Measurements from ENCODE around the gene AOC3. TPM values are rescaled to one million over a fixed set of nuclear protein-coding genes. Genes with fewer than 3 reads are reported as not detected.

Gene AOC3
- total and polyA plus RNA-seq, 2 of the 13 experiments (the other 11 are each of a cell fraction or from before 2014, with no cell fraction given), result 8.7 to 51.7 TPM

DNA sequence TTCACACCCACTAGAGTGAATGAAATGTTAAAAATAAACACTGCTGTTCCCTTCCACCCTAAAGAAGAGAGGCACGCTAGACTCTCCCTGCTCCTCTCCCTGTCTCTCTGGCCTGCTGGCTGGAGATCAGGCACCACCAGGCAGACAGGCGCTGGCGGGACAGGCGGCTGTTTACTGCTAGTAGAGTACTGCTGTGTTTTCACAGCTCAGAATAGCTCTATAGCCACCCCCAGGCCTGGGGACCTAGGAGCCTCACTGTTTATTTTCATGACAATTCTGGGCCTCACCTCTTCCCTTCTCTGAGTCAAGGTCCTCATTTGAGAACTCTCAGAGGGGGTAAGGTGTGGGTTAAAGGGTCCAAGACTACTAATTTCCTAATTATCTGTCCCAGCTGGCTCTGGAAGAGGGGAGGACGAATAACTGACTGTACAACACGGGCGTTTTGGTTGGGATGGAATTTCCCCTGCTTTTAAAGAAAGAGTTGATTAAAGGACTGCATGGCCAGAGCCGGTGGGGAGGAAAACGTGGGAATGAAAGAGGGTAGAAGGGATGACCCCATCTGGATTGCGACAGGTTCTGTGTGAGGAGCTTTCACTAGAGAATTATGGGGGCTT is 40.6 kb downstream of the AOC3 start (continued):
- TF ChIP-seq, protein P1, sequence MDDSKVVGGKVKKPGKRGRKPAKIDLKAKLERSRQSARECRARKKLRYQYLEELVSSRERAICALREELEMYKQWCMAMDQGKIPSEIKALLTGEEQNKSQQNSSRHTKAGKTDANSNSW (CRISPR knock-in tag; IDR thresholded peaks at IDR 0.05; ENCODE audit: borderline replicate concordance), result no peak
- TF ChIP-seq, protein P2, sequence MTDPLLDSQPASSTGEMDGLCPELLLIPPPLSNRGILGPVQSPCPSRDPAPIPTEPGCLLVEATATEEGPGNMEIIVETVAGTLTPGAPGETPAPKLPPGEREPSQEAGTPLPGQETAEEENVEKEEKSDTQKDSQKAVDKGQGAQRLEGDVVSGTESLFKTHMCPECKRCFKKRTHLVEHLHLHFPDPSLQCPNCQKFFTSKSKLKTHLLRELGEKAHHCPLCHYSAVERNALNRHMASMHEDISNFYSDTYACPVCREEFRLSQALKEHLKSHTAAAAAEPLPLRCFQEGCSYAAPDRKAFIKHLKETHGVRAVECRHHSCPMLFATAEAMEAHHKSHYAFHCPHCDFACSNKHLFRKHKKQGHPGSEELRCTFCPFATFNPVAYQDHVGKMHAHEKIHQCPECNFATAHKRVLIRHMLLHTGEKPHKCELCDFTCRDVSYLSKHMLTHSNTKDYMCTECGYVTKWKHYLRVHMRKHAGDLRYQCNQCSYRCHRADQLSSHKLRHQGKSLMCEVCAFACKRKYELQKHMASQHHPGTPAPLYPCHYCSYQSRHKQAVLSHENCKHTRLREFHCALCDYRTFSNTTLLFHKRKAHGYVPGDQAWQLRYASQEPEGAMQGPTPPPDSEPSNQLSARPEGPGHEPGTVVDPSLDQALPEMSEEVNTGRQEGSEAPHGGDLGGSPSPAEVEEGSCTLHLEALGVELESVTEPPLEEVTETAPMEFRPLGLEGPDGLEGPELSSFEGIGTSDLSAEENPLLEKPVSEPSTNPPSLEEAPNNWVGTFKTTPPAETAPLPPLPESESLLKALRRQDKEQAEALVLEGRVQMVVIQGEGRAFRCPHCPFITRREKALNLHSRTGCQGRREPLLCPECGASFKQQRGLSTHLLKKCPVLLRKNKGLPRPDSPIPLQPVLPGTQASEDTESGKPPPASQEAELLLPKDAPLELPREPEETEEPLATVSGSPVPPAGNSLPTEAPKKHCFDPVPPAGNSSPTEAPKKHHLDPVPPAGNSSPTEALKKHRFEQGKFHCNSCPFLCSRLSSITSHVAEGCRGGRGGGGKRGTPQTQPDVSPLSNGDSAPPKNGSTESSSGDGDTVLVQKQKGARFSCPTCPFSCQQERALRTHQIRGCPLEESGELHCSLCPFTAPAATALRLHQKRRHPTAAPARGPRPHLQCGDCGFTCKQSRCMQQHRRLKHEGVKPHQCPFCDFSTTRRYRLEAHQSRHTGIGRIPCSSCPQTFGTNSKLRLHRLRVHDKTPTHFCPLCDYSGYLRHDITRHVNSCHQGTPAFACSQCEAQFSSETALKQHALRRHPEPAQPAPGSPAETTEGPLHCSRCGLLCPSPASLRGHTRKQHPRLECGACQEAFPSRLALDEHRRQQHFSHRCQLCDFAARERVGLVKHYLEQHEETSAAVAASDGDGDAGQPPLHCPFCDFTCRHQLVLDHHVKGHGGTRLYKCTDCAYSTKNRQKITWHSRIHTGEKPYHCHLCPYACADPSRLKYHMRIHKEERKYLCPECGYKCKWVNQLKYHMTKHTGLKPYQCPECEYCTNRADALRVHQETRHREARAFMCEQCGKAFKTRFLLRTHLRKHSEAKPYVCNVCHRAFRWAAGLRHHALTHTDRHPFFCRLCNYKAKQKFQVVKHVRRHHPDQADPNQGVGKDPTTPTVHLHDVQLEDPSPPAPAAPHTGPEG (CRISPR knock-in tag; IDR thresholded peaks at IDR 0.05), result no peak
- TF ChIP-seq FOXK2 (IDR thresholded peaks at IDR 0.05) (no peak), KDM5B (CRISPR knock-in tag; IDR thresholded peaks at IDR 0.05; ENCODE audit: borderline replicate concordance) (no peak), GTF3A (CRISPR knock-in tag; conservative IDR thresholded peaks at IDR 0.05) (no peak), ZNF180 (CRISPR knock-in tag; IDR thresholded peaks at IDR 0.05; ENCODE audit: borderline replicate concordance, low read depth) (no peak), SMAD3 (CRISPR knock-in tag; IDR thresholded peaks at IDR 0.05) (peak; percentile 30; the same call in 1 of the 2 replicates), ZNF563 (CRISPR knock-in tag; IDR thresholded peaks at IDR 0.05) (peak; percentile 35; the same call in 1 of the 2 replicates), HOXD1 (CRISPR knock-in tag; IDR thresholded peaks at IDR 0.05) (no peak), POLR2G (IDR thresholded peaks at IDR 0.05; ENCODE audit: low read depth, low read length) (peak; percentile 24; the same call in 1 of the 2 replicates), HDAC2 (CRISPR knock-in tag; IDR thresholded peaks at IDR 0.05) (peak; percentile 54; the same call in 1 of the 2 replicates), PHF8 (CRISPR knock-in tag; IDR thresholded peaks at IDR 0.05) (peak; percentile 18; the same call in 1 of the 2 replicates), PRPF4 (IDR thresholded peaks at IDR 0.05; ENCODE audit: low read depth, low read length, poor library complexity, severe bottlenecking) (no peak), TEAD2 (CRISPR knock-in tag; IDR thresholded peaks at IDR 0.05) (no peak), ZNF546 (CRISPR knock-in tag; conservative IDR thresholded peaks at IDR 0.05) (no peak)
- TF ChIP-seq, protein P3, sequence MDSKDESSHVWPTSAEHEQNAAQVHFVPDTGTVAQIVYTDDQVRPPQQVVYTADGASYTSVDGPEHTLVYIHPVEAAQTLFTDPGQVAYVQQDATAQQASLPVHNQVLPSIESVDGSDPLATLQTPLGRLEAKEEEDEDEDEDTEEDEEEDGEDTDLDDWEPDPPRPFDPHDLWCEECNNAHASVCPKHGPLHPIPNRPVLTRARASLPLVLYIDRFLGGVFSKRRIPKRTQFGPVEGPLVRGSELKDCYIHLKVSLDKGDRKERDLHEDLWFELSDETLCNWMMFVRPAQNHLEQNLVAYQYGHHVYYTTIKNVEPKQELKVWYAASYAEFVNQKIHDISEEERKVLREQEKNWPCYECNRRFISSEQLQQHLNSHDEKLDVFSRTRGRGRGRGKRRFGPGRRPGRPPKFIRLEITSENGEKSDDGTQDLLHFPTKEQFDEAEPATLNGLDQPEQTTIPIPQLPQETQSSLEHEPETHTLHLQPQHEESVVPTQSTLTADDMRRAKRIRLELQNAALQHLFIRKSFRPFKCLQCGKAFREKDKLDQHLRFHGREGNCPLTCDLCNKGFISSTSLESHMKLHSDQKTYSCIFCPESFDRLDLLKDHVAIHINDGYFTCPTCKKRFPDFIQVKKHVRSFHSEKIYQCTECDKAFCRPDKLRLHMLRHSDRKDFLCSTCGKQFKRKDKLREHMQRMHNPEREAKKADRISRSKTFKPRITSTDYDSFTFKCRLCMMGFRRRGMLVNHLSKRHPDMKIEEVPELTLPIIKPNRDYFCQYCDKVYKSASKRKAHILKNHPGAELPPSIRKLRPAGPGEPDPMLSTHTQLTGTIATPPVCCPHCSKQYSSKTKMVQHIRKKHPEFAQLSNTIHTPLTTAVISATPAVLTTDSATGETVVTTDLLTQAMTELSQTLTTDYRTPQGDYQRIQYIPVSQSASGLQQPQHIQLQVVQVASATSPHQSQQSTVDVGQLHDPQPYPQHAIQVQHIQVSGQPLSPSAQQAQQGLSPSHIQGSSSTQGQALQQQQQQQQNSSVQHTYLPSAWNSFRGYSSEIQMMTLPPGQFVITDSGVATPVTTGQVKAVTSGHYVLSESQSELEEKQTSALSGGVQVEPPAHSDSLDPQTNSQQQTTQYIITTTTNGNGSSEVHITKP (CRISPR knock-in tag; IDR thresholded peaks at IDR 0.05; ENCODE audit: low read depth), result peak; percentile 53; the same call in 1 of the 2 replicates
- TF ChIP-seq, protein P4, sequence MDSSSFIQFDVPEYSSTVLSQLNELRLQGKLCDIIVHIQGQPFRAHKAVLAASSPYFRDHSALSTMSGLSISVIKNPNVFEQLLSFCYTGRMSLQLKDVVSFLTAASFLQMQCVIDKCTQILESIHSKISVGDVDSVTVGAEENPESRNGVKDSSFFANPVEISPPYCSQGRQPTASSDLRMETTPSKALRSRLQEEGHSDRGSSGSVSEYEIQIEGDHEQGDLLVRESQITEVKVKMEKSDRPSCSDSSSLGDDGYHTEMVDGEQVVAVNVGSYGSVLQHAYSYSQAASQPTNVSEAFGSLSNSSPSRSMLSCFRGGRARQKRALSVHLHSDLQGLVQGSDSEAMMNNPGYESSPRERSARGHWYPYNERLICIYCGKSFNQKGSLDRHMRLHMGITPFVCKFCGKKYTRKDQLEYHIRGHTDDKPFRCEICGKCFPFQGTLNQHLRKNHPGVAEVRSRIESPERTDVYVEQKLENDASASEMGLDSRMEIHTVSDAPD (CRISPR knock-in tag; IDR thresholded peaks at IDR 0.05), result 0 out of 2 replicates have a peak, but pooled peaks have one; percentile 58
- TF ChIP-seq, protein P5, sequence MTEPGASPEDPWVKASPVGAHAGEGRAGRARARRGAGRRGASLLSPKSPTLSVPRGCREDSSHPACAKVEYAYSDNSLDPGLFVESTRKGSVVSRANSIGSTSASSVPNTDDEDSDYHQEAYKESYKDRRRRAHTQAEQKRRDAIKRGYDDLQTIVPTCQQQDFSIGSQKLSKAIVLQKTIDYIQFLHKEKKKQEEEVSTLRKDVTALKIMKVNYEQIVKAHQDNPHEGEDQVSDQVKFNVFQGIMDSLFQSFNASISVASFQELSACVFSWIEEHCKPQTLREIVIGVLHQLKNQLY (CRISPR knock-in tag; IDR thresholded peaks at IDR 0.05), result no peak

All from HepG2 (cell line).